Measurements from ENCODE around the gene AUTS2.

AUTS2 gene

DNA sequence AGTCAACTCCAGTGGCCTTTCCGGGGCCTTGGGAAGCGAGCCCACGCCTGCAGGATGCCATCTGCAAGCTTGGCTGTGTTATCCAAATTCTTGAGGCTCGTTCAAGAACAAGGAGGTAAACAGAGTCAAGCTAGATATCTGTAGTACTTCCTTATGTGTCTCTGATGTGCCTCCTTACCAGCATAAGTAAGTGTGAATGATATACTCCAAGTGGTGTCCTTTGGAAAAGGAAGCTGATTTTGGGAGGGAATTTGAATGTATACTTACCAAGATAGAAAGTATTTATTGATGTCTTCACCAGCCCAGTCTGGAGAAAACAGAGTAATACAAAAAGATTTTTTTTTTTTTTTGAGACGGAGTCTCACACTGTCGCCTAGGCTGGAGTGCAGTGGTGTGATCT, 1161.4 kb downstream of the AUTS2 start:
- no peak for DNase-seq

- no peak for DNase-seq
Observed at GRCh38 chr7:70761711-70762328, 1163.5 kb downstream of the AUTS2 start.

DNA sequence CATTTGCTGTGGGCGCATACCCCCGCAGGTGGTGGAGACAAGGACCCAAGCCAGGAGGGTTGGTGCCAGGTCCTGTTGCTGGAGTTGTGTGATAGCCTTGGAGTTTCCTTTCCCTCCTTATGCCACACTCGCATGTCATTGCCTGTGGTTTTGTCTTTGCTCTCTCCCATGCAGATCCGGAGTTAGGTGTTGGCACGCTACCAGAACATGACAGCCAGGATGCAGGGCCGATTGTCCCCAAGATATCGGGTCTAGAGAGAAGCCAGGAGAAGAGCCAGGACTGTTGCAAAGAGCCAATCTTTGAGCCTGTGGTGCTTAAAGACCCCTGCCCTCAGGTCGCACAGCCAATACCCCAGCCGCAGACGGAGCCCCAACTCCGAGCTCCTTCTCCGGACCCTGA, 1164.4 kb downstream of the AUTS2 start:
- DNase-seq, result no peak

DNA sequence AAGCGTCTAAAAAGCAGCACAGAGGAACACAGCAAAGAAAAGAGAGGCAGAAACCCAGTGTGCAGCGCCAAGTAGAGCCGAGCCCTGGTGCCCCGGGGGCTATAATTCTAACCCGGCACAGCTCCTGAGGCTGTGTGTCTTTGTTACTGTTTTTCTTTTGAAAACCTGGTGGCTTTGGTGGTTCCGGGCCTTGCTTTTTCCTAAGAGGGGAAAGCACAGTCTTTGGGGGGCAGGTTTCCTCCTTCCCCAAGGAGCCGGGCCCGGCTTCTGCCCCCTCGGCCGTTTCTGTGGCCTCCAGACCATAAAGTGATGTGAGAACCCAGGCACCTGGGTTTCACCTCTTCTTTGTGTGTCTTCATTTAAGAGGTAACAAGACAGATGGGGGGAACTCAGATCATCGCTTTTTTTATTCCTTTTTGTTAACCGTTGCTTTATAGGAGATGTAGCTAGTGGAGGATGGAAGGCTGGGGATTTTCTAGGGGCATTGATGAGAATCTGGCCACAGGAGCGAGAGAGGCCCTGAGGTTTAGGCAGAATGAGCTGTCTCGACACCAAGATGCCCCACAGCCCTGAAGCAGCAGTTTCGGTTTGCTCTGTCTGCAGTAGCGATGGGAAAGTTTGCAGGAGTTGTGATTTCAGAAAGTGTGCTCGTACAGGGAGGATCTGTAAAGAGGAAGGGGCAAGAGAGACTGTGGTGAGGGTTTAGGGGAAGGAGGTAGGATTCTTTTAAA, 1165.9 kb downstream of the AUTS2 start:
- DNase-seq, result no peak

GRCh38 chr7:70764701-70765208, 1166.5 kb downstream of the AUTS2 start:
- DNase-seq, result no peak

DNA sequence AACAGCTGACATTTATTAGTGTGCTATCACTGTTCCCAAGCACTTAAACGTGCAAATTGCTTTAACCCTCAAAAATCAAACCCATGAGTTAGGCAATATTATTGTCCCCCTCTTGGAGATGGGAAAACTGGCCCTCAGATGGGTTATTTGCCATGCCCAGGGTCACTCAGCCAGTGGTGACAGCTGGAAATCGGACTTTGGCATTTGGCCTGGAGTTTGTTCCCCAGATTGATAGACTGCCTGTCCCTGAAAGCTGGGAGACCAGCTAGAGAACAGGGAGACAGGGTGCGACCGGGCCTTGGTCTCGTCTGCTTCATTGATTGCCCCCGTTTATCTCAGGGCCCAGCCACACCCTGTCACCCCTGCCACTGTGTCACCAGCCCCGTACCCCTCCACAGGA, 1167.4 kb downstream of the AUTS2 start:
- no peak for DNase-seq

DNA sequence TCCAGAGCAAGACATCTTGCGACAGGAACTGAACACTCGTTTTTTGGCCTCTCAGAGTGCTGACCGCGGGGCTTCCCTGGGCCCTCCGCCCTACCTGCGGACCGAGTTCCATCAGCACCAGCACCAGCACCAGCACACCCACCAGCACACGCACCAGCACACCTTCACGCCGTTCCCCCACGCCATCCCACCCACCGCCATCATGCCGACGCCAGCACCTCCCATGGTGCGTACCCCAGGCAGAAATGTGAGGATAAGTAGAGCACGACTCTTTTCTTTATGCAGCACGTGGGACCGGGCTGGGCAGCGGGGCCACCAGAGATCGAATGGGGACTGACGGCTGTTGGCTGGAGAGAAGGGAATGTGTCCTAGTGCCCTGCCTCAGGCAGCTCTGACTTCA, 1167.8 kb downstream of the AUTS2 start:
- DNase-seq, result no peak

DNA sequence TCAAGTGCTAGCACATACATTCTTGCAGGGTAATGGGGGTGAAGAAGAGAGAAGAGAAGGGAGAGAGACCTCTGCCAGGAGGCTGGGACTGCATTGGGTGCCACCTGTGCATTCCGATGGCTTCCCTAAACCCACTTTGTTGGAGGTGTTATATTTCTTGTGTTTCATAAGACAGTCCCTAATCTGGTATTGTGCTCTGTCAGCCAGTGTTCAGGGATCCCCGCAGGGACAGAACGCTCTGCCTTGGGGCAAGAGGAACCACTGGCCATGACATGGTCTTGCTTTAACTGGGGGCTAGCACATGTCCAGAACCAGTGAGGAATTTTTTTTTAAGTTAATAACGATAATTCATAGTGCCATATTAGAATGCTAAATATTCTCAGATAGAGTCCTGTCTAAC, 1168.4 kb downstream of the AUTS2 start:
- DNase-seq, result no peak

DNA sequence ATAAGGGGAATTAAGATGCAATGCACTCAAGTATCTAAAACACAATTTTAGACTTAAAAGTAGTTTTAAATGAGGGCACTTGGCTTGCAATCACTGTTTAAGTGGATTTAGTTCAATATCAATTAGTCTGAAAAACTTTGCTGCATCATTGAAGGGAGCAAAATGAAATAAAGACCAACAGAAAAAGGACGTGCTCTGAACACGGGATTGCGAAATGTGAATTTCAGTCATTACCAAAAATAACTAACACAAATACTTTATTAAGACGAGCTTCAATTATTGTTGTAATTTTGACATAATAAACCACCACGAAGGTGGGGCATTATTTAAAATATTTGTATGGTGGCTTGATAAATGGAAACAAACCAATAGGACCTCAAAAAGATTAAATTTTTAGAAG, 1171.9 kb downstream of the AUTS2 start:
- no peak for DNase-seq

DNA sequence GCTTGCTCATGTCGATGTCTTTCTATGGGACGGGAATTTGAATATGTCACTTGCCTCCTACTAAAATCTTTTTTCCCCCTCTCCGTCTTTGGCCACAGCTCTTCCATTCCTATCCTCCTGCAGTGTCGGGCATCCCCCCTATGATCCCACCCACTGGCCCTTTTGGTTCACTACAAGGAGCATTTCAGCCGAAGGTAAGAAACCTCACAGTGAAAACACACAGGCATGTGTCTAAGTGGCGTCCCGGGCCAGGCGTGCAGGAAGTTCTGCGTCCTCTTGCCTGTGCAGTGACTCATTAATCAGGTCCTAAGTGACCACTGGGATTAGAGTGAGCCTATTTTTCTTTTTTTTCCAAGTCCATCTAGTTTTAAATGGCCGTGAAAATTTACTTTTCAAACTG, 1173.2 kb downstream of the AUTS2 start:
- no peak for DNase-seq

GRCh38 chr7:70772891-70773290, 1174.6 kb downstream of the AUTS2 start:
- no peak for DNase-seq

- DNase-seq, result no peak
Observed at GRCh38 chr7:70773406-70773805, 1175.1 kb downstream of the AUTS2 start.

DNA sequence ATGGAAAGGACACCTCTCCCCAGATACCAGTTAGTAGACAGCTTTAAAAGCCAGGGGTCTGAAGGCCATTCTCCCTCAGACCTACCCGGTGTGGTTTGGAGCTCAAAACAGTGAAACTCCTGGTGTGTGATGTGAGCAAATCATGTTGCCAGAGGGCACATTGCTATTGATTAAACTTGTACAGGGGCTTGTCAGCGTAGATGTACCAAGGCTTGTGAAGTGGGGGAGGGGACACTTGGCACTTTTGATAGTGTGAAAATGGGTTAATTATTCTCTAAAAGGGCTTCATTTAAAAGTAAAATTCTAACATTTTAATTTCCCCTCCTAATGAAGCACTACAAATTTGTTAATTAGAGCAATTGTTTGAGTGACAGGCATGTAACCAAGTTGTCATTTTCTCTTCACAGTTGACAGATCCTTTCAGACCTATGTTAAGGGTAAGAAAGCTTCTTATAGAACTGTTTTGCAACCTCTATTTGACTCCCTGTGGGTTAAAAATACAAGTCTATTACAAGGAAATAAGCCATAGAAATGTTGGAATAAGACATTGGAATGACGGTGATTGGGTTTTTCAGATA, 1176.8 kb downstream of the AUTS2 start:
- no peak for DNase-seq

GRCh38 chr7:70775570-70776156, 1177.4 kb downstream of the AUTS2 start:
- no peak for DNase-seq

GRCh38 chr7:70776627-70777101, 1178.4 kb downstream of the AUTS2 start:
- DNase-seq, result peak; percentile 71

GRCh38 chr7:70777251-70777650, 1179.0 kb downstream of the AUTS2 start:
- DNase-seq, result no peak

DNA sequence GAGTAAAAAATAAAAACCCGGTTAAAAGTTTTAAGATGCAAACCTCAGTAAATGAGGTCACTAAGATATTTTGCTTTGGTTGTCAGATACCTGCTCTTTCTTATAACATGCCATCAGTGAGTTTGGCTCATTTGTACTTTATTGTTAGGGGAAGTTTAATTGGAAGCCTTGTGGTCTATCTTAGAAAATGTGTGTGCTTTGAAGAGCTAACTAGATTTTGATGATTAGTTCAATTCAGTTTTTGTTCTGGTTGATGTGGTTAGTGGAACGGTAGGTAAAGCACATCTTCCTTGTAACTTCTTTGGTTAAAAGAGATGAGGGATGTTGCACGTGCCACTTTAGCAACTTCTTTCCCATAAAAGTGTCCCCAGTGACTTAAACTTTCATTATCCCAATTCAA, 1180.3 kb downstream of the AUTS2 start:
- no peak for DNase-seq

DNA sequence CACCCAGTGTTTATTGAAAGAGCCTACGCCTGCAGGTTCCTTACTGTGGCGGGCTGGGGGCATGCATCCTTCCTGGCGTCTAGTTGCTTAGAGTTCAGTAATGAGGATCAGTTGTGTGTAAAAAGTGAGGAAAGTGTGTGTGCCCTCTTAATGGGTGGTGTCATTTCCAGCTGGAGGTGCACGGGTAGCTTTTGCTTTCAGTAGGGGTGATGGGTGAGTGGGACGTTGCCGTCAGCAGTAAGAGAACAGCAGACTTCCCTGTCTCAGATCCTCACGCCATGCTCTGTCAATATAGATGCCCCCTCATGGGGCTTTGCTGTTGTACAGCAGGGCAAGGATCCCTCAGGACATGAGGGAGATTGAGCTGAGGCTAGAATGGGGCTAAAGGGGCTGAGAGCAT, 1181.0 kb downstream of the AUTS2 start:
- DNase-seq, result no peak

- DNase-seq, result no peak
Observed at GRCh38 chr7:70781922-70782311, 1183.6 kb downstream of the AUTS2 start.

GRCh38 chr7:70782796-70783195, 1184.5 kb downstream of the AUTS2 start:
- DNase-seq, result no peak

DNA sequence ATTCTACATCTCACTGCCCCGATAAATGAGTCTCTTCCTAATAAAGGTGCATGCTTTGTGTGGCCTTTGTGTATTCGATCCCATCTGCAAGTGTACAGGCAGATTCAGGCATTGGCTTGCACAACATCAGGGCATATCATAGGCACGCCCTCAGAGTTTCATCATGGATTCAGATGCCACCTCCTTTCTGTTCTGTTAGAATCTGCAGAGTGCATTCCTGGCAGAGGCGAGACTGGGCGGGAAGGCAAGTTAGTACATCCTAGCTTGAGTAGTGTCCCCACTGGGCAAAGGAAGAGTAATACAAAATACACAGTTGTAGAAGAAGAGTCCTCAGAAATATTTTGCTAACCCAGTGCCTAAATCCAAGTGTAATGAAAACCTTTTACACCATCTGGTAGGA, 1187.2 kb downstream of the AUTS2 start:
- no peak for DNase-seq

- no peak for DNase-seq
Observed at GRCh38 chr7:70786076-70786475, 1187.8 kb downstream of the AUTS2 start.

DNA sequence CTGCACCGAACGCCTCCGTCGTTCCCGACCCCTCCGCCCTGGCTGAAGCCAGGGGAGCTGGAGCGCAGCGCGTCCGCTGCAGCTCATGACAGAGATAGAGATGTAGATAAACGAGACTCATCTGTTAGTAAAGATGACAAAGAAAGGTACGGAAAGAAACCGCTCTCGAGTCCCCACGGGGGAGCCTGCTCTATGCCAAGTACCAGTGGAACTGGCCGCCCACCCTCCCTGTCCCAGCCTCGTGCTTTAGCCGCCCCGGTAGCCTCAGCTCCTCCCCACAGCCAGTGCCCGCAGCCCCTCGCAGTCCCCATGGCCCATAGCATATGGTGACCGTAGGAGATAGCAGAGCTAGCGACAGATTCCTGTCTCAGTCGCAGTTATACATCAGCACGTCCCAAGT, 1189.0 kb downstream of the AUTS2 start:
- no peak for DNase-seq

- no peak for DNase-seq
Observed at GRCh38 chr7:70787771-70788170, 1189.5 kb downstream of the AUTS2 start.

Data from left hindlimb (tissue), 1 donor.